Karpas-422 (cell line): ENCODE results near the gene JARID2. TPM values are rescaled to one million over a fixed set of nuclear protein-coding genes. Genes with fewer than 3 reads are reported as not detected.

Experiments
- DNase-seq: peaks from one replicate; pipeline ENCODE4 v3.0.0-alpha.2; 2015
- H2AFZ ChIP-seq: fragments of 200-600 bp; sonication (generic); 2 replicates; pipeline ENCODE4 v1.6.1; 2014; ENCODE audit warnings: antibody characterized with exemption, low read length, mixed read lengths
- H3K27ac ChIP-seq: fragments of 200-600 bp; sonication (generic); 2 replicates; pipeline ENCODE4 v1.5.1; 2014; ENCODE audit warnings: mild to moderate bottlenecking, low read length, moderate library complexity
- H3K27me3 ChIP-seq: fragments of 200-600 bp; sonication (generic); 2 replicates; pipeline ENCODE4 v1.6.1; 2014; ENCODE audit warnings: low read length, mixed read lengths
- H3K36me3 ChIP-seq: fragments of 200-600 bp; sonication (generic); 2 replicates; pipeline ENCODE4 v1.6.1; 2014; ENCODE audit warnings: low read length, mixed read lengths; ENCODE audit not compliant: insufficient read depth
- H3K4me1 ChIP-seq: fragments of 200-600 bp; sonication (generic); 2 replicates; pipeline ENCODE4 v1.6.1; 2014; ENCODE audit warnings: mild to moderate bottlenecking, low read length, mixed read lengths
- H3K4me2 ChIP-seq: fragments of 200-600 bp; sonication (generic); 2 replicates; pipeline ENCODE4 v1.6.1; 2014; ENCODE audit warnings: low read length, low read depth, mild to moderate bottlenecking; ENCODE audit not compliant: poor library complexity, severe bottlenecking
- H3K4me3 ChIP-seq: fragments of 200-600 bp; sonication (generic); 2 replicates; pipeline ENCODE4 v1.5.1; 2014; ENCODE audit warnings: mild to moderate bottlenecking, antibody characterized with exemption, low read length, mixed read lengths
- H3K79me2 ChIP-seq: fragments of 200-600 bp; sonication (generic); 2 replicates; pipeline ENCODE4 v1.6.1; 2014; ENCODE audit warnings: mild to moderate bottlenecking, low read length, mixed read lengths
- H3K9ac ChIP-seq: fragments of 200-600 bp; sonication (generic); 2 replicates; pipeline ENCODE4 v1.6.0; 2014; ENCODE audit warnings: low read length
- H3K9me2 ChIP-seq: fragments of 200-600 bp; sonication (generic), shearing (Covaris generic); replicated peaks from 2 replicates; pipeline ENCODE4 v1.6.0; 2014; ENCODE audit warnings: mild to moderate bottlenecking, low read length, moderate library complexity; ENCODE audit not compliant: insufficient read depth
- H3K9me3 ChIP-seq: fragments of 300-700, 200-600 bp; sonication (generic); 2 replicates; pipeline ENCODE4 v1.6.1; 2014; ENCODE audit warnings: low read length, mixed read lengths
- H4K20me1 ChIP-seq: fragments of 200-600 bp; sonication (generic); 2 replicates; pipeline ENCODE4 v1.6.1; 2014; ENCODE audit warnings: mild to moderate bottlenecking, antibody characterized with exemption, low read length, low read depth; ENCODE audit not compliant: insufficient read depth
- total RNA-seq: library from RNA; depleted of rRNA; stranded (reverse); fragments of >200 nt; shearing (Covaris generic); gene quantifications from 2 replicates; pipeline ENCODE4 v1.2.3, GENCODE V29; 2014; ENCODE audit warnings: low replicate concordance

Gene JARID2
- total RNA-seq, 1 experiment from 2014 or later = 2.8 TPM

DNA sequence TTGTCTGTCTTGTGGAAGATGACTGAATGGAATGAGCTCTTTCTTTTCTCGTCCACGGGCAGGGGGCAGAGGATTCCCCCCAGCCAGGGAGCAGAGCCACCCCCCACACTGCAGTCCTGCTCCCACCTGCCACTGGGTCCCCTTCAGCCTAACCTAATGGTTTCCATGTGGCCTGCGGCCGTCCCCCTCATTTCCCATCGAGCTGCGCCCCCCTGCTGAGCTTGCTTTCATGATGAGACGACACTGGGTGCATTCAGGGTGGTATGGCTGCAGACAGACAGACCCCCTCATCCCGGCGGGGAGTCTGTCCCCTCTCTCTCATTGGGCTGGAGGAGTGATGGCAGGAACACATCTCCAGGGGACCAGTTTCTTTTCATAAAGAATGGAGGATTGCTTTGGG is 276.2 kb downstream of the JARID2 start:
- H3K36me3 ChIP-seq = no peaks in the 10 kb centered on the region; the same call in 1 of the 2 replicates
- no peaks in the 10 kb centered on the region for H3K27me3 ChIP-seq
- no peak overlapping the region for H3K4me2 ChIP-seq
- no peak overlapping the region for H3K9ac ChIP-seq
- H2AFZ ChIP-seq = no peak overlapping the region
- H3K27ac ChIP-seq = no peak overlapping the region
- H3K9me2 ChIP-seq = no peaks in the 10 kb centered on the region
- H4K20me1 ChIP-seq = no peaks in the 10 kb centered on the region
- no peaks in the 10 kb centered on the region for H3K9me3 ChIP-seq
- H3K4me3 ChIP-seq = no peak overlapping the region
- H3K79me2 ChIP-seq = peaks cover 7% of the 10 kb centered on the region; the same call in 1 of the 2 replicates
- no peak for DNase-seq
- H3K4me1 ChIP-seq = no peaks in the 10 kb centered on the region

GRCh38 chr6:15522427-15522826 is 276.6 kb downstream of the JARID2 start:
- H4K20me1 ChIP-seq = no peaks in the 10 kb centered on the region
- H2AFZ ChIP-seq = no peak overlapping the region
- no peak overlapping the region for H3K4me2 ChIP-seq
- no peaks in the 10 kb centered on the region for H3K9me2 ChIP-seq
- H3K4me1 ChIP-seq = no peaks in the 10 kb centered on the region
- no peaks in the 10 kb centered on the region; the same call in 1 of the 2 replicates for H3K36me3 ChIP-seq
- H3K79me2 ChIP-seq = peaks cover 7% of the 10 kb centered on the region; the same call in 1 of the 2 replicates
- H3K9me3 ChIP-seq = no peaks in the 10 kb centered on the region
- H3K9ac ChIP-seq = no peak overlapping the region
- DNase-seq = no peak
- no peak overlapping the region for H3K4me3 ChIP-seq
- no peaks in the 10 kb centered on the region for H3K27me3 ChIP-seq
- H3K27ac ChIP-seq = no peak overlapping the region

DNA sequence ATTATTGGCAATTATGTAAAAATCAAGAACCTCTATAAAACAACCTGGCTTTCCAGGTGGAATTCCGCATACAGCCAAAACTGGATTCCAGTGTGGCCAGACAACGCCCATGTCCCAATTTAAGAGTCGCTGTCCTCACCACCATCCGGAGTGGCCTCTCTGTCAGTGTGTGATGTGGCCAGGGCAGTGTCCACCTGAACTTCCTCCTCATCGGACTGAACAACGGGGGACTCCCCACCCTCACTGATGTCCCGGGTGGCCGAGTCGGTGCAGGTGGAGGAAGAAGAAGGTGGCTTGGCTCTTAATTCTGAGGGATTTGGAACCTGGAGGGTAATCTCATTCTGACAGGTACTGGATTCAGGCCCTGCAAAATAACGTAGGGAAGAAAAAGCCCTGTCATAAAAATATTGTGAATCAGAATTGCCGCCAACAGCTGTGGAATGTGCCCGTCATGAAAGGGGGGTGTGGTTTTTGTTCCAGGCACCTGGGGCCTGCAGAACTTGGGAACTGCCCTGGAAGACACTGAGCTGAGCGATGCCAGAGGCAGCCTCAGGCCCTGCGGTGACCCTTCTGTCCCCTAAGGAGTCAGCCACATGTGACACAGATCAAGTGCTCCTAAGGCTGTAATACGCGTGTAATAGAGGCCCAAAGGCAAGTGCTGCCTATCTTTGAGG is 277.1 kb downstream of the JARID2 start:
- no peaks in the 10 kb centered on the region for H4K20me1 ChIP-seq
- H3K27me3 ChIP-seq = no peaks in the 10 kb centered on the region
- no peak overlapping the region for H3K9ac ChIP-seq

GRCh38 chr6:15523679-15524630 is 278.1 kb downstream of the JARID2 start:
- DNase-seq = no peak
- Histone ChIP-seq H3K4me3 (no peak overlapping the region), H3K9me3 (no peaks in the 10 kb centered on the region), H3K4me1 (no peaks in the 10 kb centered on the region), H4K20me1 (no peaks in the 10 kb centered on the region), H3K4me2 (no peak overlapping the region), H3K79me2 (peaks cover 7% of the 10 kb centered on the region; the same call in 1 of the 2 replicates), H3K9me2 (no peaks in the 10 kb centered on the region), H3K9ac (no peak overlapping the region), H2AFZ (no peak overlapping the region), H3K27me3 (no peaks in the 10 kb centered on the region), H3K36me3 (no peaks in the 10 kb centered on the region; the same call in 1 of the 2 replicates), H3K27ac (no peak overlapping the region)

More for the DNA sequence above, 277.1 kb downstream of the JARID2 start:
- Histone ChIP-seq H3K9me3 (no peaks in the 10 kb centered on the region), H3K9me2 (no peaks in the 10 kb centered on the region), H3K79me2 (peaks cover 7% of the 10 kb centered on the region; the same call in 1 of the 2 replicates), H3K4me1 (no peaks in the 10 kb centered on the region), H3K4me2 (no peak overlapping the region), H3K27ac (no peak overlapping the region), H3K36me3 (no peaks in the 10 kb centered on the region; the same call in 1 of the 2 replicates), H3K4me3 (no peak overlapping the region), H2AFZ (no peak overlapping the region)
- no peak for DNase-seq

DNA sequence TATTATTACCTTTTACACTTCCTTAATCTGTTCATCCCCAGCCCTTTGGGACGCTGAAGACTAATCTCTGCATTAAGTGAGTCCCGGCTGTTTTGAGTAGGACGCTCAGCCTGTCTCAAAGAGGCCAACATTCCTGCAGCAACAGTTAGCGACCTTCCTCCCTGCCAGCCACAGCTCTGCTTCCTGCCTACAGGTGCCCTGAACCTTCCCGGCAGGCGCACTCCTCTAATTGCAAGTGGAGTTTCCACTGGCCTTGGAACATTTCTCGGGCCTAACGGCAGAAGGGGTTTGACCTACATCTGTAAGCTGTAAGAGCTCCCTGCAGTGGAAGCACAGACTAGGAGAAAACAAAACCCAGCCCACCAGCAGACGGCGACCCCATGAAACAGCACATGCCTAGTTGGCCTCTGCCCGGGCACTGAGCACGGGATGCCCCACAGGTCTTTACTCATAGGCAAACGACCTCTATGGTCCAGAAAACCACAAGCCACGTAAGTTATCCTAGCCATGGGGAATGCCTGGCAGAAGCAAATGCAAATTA is 279.1 kb downstream of the JARID2 start:
- peaks cover 7% of the 10 kb centered on the region; the same call in 1 of the 2 replicates for H3K79me2 ChIP-seq
- DNase-seq = no peak
- no peaks in the 10 kb centered on the region for H3K4me1 ChIP-seq
- no peaks in the 10 kb centered on the region for H4K20me1 ChIP-seq
- H3K9me2 ChIP-seq = no peaks in the 10 kb centered on the region
- no peak overlapping the region for H3K9ac ChIP-seq
- no peak overlapping the region for H3K27ac ChIP-seq
- H2AFZ ChIP-seq = no peak overlapping the region
- no peaks in the 10 kb centered on the region; the same call in 1 of the 2 replicates for H3K36me3 ChIP-seq
- no peak overlapping the region for H3K4me2 ChIP-seq
- H3K4me3 ChIP-seq = no peak overlapping the region
- no peaks in the 10 kb centered on the region for H3K27me3 ChIP-seq
- no peaks in the 10 kb centered on the region for H3K9me3 ChIP-seq

DNA sequence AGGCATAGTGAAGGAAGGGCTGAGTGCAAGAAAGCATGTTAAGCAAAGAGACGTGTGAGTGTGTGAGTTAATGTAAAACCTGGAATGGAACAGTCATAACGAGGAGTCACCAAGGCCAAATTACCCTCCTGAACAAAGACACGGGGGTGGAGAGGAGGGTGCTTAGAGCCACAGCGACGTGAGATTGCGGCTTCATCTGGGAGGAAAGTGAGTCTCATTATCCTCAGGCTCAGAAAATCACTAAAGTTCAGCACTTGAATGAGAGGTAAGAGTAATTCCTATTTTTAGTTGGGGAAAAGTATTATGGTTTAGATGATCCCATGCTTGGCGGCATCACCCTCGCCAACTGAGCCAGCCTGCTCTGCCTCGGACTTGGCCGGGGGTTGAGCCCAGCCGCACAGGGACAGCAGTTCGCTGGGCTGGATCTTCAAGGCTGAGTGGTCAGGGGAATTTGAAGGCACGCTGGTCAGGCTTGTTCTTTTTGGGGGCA is 280.4 kb downstream of the JARID2 start:
- no peak for DNase-seq
- no peak overlapping the region for H3K4me3 ChIP-seq
- no peak overlapping the region for H3K27ac ChIP-seq
- H3K4me2 ChIP-seq = no peak overlapping the region
- peaks cover 7% of the 10 kb centered on the region; the same call in 1 of the 2 replicates for H3K79me2 ChIP-seq
- H3K27me3 ChIP-seq = no peaks in the 10 kb centered on the region
- no peaks in the 10 kb centered on the region; the same call in 1 of the 2 replicates for H3K36me3 ChIP-seq
- no peaks in the 10 kb centered on the region for H3K9me2 ChIP-seq
- H4K20me1 ChIP-seq = no peaks in the 10 kb centered on the region
- no peaks in the 10 kb centered on the region for H3K9me3 ChIP-seq
- no peaks in the 10 kb centered on the region for H3K4me1 ChIP-seq
- H2AFZ ChIP-seq = no peak overlapping the region
- no peak overlapping the region for H3K9ac ChIP-seq

DNA sequence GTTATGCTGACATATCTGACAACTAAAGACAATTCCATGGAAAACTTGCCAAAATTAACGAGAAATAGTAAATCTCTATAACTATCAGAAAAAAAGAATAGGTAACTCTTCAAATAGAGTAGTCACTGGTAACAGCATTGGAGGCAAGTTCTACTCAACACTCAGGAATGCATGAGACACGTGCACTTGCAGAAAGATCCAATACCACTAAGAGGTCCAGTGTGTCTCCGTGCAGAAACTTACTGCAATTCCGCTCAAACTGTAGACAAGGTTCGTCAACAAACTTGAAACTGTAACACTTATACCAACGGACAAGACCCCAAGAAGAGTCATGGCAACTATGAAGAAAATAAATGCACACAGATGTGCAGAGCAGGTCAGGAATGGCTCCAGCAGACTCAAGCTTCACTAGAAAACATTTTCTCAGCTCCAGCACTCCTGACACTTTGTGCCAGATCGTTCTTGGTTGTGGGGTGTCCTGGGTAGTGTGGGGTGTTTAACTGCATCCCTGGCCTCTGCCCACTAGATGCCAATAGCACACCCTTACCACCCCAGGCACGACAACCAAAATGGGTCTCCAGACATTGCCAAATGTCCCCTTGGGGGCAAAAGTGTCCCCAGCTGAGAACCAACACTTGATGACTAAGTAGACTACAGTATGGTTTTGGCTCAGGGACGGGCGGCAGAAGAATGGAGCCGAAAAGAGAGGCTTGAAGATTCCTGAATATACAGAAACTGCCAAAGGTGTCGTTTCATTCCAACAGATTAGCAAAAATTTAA is 282.2 kb downstream of the JARID2 start:
- H3K4me2 ChIP-seq = no peak overlapping the region
- no peak overlapping the region for H2AFZ ChIP-seq
- no peak for DNase-seq
- no peaks in the 10 kb centered on the region for H3K27me3 ChIP-seq
- H4K20me1 ChIP-seq = no peaks in the 10 kb centered on the region
- H3K9me3 ChIP-seq = no peaks in the 10 kb centered on the region
- H3K4me3 ChIP-seq = no peak overlapping the region
- no peaks in the 10 kb centered on the region for H3K4me1 ChIP-seq
- no peaks in the 10 kb centered on the region; the same call in 1 of the 2 replicates for H3K36me3 ChIP-seq
- no peak overlapping the region for H3K9ac ChIP-seq
- no peaks in the 10 kb centered on the region for H3K9me2 ChIP-seq
- peaks cover 7% of the 10 kb centered on the region; the same call in 1 of the 2 replicates for H3K79me2 ChIP-seq
- H3K27ac ChIP-seq = no peak overlapping the region
